HG02678 (cell line): ENCODE data around the gene ZNF174.

ENCODE experiments used
- ATAC-seq: cut with Tn5 transposase; IDR thresholded peaks from one replicate; pipeline ENCODE4 v1.9.1; 2021; ENCODE audit warnings: mild to moderate bottlenecking, moderate library complexity; ENCODE audit not compliant: unreplicated experiment

The ZNF174 gene

GRCh38 chr16:3443108-3444031, 42.4 kb downstream of the ZNF174 start, which contains the start of the genes NAA60 and ZNF597:
Gene NAA60, plus strand, starts transcription at chr16:3443680. Its CDS starts 32,548 bp downstream, at chr16:3476228.
Gene ZNF597, minus strand, starts transcription at chr16:3443504. Its CDS starts 351 bp downstream, at chr16:3443153.
- peak; percentile 97 for ATAC-seq

- peak; percentile 16 for ATAC-seq
These were observed 43.0 kb downstream of the ZNF174 start for GRCh38 chr16:3444032-3444388.

GRCh38 chr16:3454093-3454492, 53.1 kb downstream of the ZNF174 start:
- no peak for ATAC-seq

GRCh38 chr16:3454631-3455147, 53.7 kb downstream of the ZNF174 start:
- ATAC-seq: no peak

GRCh38 chr16:3457434-3458252, 56.6 kb downstream of the ZNF174 start:
- peak; percentile 85 for ATAC-seq

- ATAC-seq: peak; percentile 6
These were observed 57.4 kb downstream of the ZNF174 start for GRCh38 chr16:3458278-3458851.

- peak; percentile 39 for ATAC-seq
These were observed 57.9 kb downstream of the ZNF174 start for GRCh38 chr16:3458852-3459361.
